ENCODE measurements around the gene TTC16. TPM values are rescaled to one million over a fixed set of nuclear protein-coding genes. Genes with fewer than 3 reads are reported as not detected.

Gene TTC16
- total RNA-seq, 1 experiment from 2014 or later: not detected

Other genes with a start within 250 kb of the TTC16 start
- 7.2 and 18.8 TPM in 2 replicates for gene STXBP1, start 103.8 kb upstream of the TTC16 start, total RNA-seq (2014; rRNA removed; shearing (Covaris generic))
- not detected in 2 replicates for gene CFAP157, start 9.1 kb upstream of the TTC16 start, total RNA-seq (2014; rRNA removed; shearing (Covaris generic))
- gene PTRH1, start 416 bp upstream of the TTC16 start, total RNA-seq (2014; rRNA removed; shearing (Covaris generic)): 9.9 and 11.4 TPM in 2 replicates
- 6.3 and 11.5 TPM in 2 replicates for gene TOR2A, start 19.2 kb downstream of the TTC16 start, total RNA-seq (2014; rRNA removed; shearing (Covaris generic))
- gene SH2D3C, start 62.6 kb downstream of the TTC16 start, total RNA-seq (2014; rRNA removed; shearing (Covaris generic)): 0.12 and 0.23 TPM in 2 replicates
- gene CDK9, start 70.0 kb downstream of the TTC16 start, total RNA-seq (2014; rRNA removed; shearing (Covaris generic)): 22.8 and 24.8 TPM in 2 replicates
- gene FPGS, start 86.8 kb downstream of the TTC16 start, total RNA-seq (2014; rRNA removed; shearing (Covaris generic)): 32.8 and 49.8 TPM in 2 replicates
- 1.8 and 3.0 TPM in 2 replicates for gene ENG, start 138.6 kb downstream of the TTC16 start, total RNA-seq (2014; rRNA removed; shearing (Covaris generic))
- gene AK1, start 161.6 kb downstream of the TTC16 start, total RNA-seq (2014; rRNA removed; shearing (Covaris generic)): 25.3 and 45.7 TPM in 2 replicates
- 12.4 and 14.8 TPM in 2 replicates for gene ST6GALNAC6, start 183.5 kb downstream of the TTC16 start, total RNA-seq (2014; rRNA removed; shearing (Covaris generic))
- 5.2 and 12.8 TPM in 2 replicates for gene ST6GALNAC4, start 201.0 kb downstream of the TTC16 start, total RNA-seq (2014; rRNA removed; shearing (Covaris generic))
- 0.95 and 2.6 TPM in 2 replicates for gene PIP5KL1, start 214.7 kb downstream of the TTC16 start, total RNA-seq (2014; rRNA removed; shearing (Covaris generic))
- 31.1 and 35.4 TPM in 2 replicates for gene DPM2, start 221.8 kb downstream of the TTC16 start, total RNA-seq (2014; rRNA removed; shearing (Covaris generic))